K562 treated with DMSO at 1 percent for 24 hours (cell line): ENCODE measurements around the gene MKX. TPM values are rescaled to one million over a fixed set of nuclear protein-coding genes. Genes with fewer than 3 reads are reported as not detected.

Experiments
- total RNA-seq: library from RNA; unstranded; fragments of 300-600 nt; gene quantifications from 2 replicates; pipeline ENCODE4 v1.2.3, GENCODE V29; 2022; ENCODE audit warnings: low read depth; ENCODE audit not compliant: insufficient read depth

The MKX gene, protein sequence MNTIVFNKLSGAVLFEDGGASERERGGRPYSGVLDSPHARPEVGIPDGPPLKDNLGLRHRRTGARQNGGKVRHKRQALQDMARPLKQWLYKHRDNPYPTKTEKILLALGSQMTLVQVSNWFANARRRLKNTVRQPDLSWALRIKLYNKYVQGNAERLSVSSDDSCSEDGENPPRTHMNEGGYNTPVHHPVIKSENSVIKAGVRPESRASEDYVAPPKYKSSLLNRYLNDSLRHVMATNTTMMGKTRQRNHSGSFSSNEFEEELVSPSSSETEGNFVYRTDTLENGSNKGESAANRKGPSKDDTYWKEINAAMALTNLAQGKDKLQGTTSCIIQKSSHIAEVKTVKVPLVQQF
- total RNA-seq: not detected in 2 replicates

DNA sequence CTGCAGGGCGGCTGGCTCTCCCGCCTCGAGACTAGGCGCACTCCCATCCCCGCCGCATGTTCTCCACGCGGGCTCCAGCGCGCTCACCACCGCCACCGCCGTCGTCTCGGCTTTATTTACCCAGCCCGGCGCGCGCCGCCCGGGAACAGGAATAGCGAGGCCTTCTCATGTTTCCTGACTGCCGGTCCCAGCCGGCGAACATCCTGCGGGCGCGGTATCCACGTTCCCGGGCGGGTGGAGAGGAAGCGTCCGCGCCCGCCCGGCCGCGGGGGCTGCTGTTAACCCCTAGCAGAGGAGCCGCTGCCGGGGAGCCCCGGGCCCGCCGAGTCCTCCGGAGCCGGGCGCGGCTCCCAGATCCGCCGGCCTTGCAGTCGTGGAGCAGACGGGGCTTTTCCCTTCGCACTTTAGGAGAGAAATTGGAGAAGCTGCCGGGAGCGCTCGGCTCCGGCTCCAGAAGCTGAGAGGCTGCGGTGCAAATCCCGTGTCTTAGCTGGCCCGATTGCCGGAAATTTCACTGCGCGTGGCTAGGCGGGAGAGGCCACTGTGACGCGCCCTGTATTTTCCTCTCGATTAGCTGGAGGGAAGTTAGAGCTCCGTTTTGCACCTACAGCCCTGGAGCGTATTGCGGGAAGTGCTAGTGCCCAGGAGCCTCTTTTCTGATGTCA is at the start of gene MKX:
TSS of gene MKX (minus strand) at position 88 of the 665 bp plus-strand sequence. CDS start 2,404 bp downstream, outside the sequence.

Other genes with a start within 250 kb of the MKX start
- 7.4 and 12.1 TPM in 2 replicates for gene RAB18, start 241.5 kb downstream of the MKX start, total RNA-seq